Kidney epithelial cell (primary cell): ENCODE data around the gene TAAR1. TPM values are rescaled to one million over a fixed set of nuclear protein-coding genes. Genes with fewer than 3 reads are reported as not detected.
A peak's percentile ranks its signal among the peaks of the same experiment; 100 is the strongest.
"Not testable (repeated sequence)": the region's sequence is repeated elsewhere in the genome, so short reads cannot be mapped to it uniquely, and the experiment has no call there.

Experiments
- DNase-seq: peaks from one replicate; pipeline ENCODE4 v3.0.0-alpha.2; 2010; ENCODE audit warnings: low read depth
- H3K27me3 ChIP-seq: 2 replicates; pipeline ENCODE4 v1.6.0; 2011; ENCODE audit warnings: low read length; ENCODE audit not compliant: control insufficient read depth, insufficient read depth
- H3K36me3 ChIP-seq: 2 replicates; pipeline ENCODE4 v1.5.1; 2011; ENCODE audit warnings: low read length; ENCODE audit not compliant: control insufficient read depth, insufficient read depth
- H3K4me3 ChIP-seq: 2 replicates; pipeline ENCODE4 v1.5.1; 2011; ENCODE audit warnings: low read depth, mild to moderate bottlenecking, control low read depth, low read length
- total RNA-seq: library from RNA; depleted of rRNA; stranded (reverse); fragments of >200 nt; gene quantifications from 2 replicates; pipeline ENCODE4 v1.2.3, GENCODE V29; 2015
- TF ChIP-seq, protein P1 (sequence below): IDR thresholded peaks from 2 replicates; pipeline ENCODE4 v1.5.1; 2011; ENCODE audit warnings: mild to moderate bottlenecking, moderate library complexity, low read length, control low read depth, inconsistent platforms; ENCODE audit not compliant: insufficient read depth, poor library complexity, severe bottlenecking

Gene TAAR1
- total RNA-seq, 1 donor from 2014 or later = not detected

DNA sequence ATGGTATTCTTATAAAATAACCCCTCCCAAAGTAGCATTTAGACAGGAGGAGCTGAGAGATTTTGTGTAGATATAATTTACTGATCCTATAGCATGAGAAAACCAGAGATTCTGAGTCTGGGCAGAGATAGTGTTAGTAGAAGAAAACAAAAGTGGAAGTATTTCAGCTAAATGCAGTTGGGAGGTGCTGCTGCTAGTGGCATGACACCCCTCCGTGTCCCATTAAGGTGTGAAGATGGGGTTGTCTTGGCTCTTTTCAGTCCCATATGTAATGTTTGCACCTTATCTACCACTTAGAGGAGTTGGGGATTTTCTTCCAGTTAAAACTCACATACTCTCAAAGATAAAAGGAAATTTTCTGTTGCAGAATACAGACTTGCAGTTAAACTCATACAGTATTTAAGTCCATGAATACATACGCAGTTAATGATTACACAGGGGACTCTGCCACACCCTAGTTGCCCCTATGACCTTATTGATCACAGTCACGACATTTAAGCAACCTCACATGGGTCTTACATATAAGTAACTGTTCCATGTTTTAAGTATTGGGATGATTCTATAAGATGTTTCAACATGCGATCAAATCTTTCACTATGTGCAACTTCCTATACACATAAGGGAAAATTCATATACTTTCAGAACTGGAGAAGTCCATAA, 46.4 kb downstream of the TAAR1 start:
- TF ChIP-seq, protein P1, sequence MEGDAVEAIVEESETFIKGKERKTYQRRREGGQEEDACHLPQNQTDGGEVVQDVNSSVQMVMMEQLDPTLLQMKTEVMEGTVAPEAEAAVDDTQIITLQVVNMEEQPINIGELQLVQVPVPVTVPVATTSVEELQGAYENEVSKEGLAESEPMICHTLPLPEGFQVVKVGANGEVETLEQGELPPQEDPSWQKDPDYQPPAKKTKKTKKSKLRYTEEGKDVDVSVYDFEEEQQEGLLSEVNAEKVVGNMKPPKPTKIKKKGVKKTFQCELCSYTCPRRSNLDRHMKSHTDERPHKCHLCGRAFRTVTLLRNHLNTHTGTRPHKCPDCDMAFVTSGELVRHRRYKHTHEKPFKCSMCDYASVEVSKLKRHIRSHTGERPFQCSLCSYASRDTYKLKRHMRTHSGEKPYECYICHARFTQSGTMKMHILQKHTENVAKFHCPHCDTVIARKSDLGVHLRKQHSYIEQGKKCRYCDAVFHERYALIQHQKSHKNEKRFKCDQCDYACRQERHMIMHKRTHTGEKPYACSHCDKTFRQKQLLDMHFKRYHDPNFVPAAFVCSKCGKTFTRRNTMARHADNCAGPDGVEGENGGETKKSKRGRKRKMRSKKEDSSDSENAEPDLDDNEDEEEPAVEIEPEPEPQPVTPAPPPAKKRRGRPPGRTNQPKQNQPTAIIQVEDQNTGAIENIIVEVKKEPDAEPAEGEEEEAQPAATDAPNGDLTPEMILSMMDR = no peak
- DNase-seq = no peak
- H3K4me3 ChIP-seq = no peak overlapping the region
- H3K27me3 ChIP-seq = no peaks in the 10 kb centered on the region
- no peaks in the 10 kb centered on the region for H3K36me3 ChIP-seq

DNA sequence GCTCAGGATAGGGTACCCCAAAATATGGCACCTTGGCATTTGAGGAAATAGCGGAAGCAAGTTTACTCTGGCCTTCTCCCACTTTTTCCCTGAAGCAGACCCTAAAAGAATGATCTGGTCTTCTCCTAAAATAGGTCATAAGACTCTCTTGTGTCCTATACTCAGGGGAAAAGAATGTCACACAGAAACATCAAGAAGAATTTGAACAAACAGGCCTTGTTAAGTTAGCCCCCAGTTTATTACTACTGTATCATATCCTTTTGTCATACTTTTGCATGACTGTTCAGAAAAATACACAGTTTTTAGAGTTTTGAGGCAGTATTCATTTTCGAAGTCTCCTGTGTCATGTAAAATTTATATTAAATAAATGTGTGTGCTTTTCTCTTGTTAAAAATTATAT, 47.4 kb downstream of the TAAR1 start:
- DNase-seq = no peak
- Histone ChIP-seq H3K4me3 (no peak overlapping the region), H3K36me3 (no peaks in the 10 kb centered on the region), H3K27me3 (no peaks in the 10 kb centered on the region)
- TF ChIP-seq, protein P1 = no peak

DNA sequence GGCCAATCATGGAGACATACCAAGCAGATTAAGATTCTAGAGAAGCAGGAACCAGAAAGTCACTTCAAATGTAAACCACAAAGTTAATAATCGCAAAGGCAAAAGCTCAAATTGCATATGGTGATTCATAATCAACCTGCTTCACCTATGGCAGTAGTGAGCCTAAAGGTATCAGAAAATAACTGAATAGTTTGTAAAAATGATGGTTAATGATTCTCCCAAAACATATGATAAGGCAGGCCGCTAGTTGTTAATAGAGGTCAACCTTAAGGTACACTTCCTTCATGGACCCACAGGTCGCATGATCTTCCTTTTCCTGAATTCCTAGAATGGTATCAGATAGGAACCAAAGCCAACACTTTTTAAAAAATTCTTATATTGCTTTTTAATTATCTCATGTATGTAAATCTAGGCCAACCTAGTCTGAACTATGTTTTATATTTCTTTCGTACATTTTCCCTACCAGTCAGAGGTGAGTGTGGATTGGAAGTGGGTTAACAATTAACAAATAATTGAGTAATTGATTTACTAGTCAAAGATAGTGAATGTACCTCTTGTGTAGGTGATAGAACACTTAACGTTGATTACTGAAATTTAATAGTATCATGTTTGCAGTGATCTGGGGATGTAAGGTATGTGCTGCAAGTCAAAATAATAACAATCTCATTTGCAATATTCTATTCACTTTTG, 51.3 kb downstream of the TAAR1 start:
- no peaks in the 10 kb centered on the region for H3K27me3 ChIP-seq
- H3K4me3 ChIP-seq = no peak overlapping the region
- DNase-seq = peak; percentile 54
- TF ChIP-seq, protein P1 = no peak
- no peaks in the 10 kb centered on the region for H3K36me3 ChIP-seq

DNA sequence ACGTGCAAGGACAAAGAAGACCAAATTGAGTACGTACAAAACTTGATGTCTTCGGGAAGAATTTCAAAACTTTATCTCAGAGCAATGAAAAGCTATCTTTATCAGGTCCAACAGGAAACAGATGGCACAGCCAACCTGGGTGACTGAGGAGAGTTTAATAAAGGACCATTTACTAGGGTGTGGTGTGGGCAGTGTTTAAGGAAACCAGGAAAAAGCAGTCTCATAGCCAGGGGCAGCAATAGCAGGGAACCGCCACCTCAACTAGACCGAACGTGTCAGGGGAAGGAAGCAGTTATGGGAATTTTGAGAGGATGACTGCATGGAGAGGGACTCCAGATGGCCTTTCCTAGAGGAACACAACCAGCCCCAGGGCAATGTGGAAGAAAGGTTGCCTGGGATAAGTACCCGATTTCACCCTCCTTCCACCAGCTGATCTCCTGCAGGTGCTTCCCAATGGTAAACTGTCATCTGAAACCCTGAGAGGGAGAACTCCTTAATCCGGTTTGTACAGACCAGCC, 54.3 kb downstream of the TAAR1 start:
- Histone ChIP-seq H3K27me3 (no peaks in the 10 kb centered on the region), H3K4me3 (no peak overlapping the region), H3K36me3 (no peaks in the 10 kb centered on the region)
- TF ChIP-seq, protein P1 = no peak
- DNase-seq = no peak

DNA sequence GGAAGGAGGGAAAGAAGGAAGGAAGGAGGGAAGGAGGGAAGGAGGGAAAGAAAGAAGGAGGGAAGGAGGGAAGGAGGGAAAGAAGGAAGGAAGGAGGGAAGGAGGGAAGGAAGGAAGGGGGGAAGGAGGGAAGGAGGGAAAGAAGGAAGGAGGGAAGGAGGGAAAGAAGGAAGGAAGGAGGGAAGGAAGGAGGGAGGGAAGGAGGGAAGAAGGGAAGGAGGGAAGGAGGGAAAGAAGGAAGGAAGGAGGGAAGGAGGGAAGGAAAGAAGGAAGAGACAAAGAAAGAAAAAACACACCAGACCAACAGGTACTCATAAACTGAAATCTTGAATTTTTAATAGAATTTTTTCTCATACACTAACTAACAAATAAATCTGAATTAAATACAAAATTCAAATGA, 58.1 kb downstream of the TAAR1 start:
- not testable (repeated sequence) for H3K27me3 ChIP-seq, DNase-seq

DNA sequence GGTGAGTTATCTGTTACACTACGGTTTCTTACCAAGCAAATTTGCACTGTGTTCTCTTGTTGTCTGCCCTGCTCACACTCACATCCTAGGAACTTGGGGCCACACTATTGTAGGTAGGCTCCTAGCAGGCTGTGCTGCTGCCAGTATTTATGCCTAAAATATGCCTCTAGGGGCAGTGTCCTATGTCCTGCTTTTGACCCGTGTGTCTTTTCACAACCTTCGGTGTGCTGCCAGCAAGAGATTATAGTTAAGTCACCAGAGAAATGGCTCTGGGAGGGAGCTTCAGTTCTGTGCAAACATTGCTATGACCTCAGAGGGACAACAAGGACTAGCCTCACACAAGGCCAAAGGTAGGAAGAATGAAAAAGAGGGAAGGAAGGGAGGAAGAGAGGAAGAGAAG, 60.5 kb downstream of the TAAR1 start:
- Histone ChIP-seq H3K36me3 (no peaks in the 10 kb centered on the region), H3K27me3 (no peaks in the 10 kb centered on the region), H3K4me3 (no peak overlapping the region)
- TF ChIP-seq, protein P1 = peak; percentile 34
- DNase-seq = no peak

More for the DNA sequence above, 58.1 kb downstream of the TAAR1 start:
- H3K36me3 ChIP-seq, H3K4me3 ChIP-seq: not testable (repeated sequence)
